Ishikawa (cell line): ENCODE measurements around the gene CCM2.

Experiments used
- CEBPB ChIP-seq: IDR thresholded peaks from 2 replicates; pipeline ENCODE4 v1.6.1; 2012
- CREB1 ChIP-seq: IDR thresholded peaks from 2 replicates; pipeline ENCODE4 v1.6.1; 2012; ENCODE audit warnings: low read depth
- EP300 ChIP-seq: IDR thresholded peaks from 2 replicates; pipeline ENCODE4 v1.6.1; 2012; ENCODE audit warnings: borderline replicate concordance
- FOXM1 ChIP-seq: IDR thresholded peaks from 2 replicates; pipeline ENCODE4 v1.6.1; 2012; ENCODE audit warnings: low read depth, borderline replicate concordance
- NFIC ChIP-seq: IDR thresholded peaks from 2 replicates; pipeline ENCODE4 v1.6.1; 2012
- RAD21 ChIP-seq: IDR thresholded peaks from 2 replicates; pipeline ENCODE4 v1.6.1; 2012; ENCODE audit warnings: low read depth
- REST ChIP-seq: IDR thresholded peaks from 2 replicates; pipeline ENCODE4 v1.6.1; 2012; ENCODE audit warnings: low read depth, mild to moderate bottlenecking
- TAF1 ChIP-seq: IDR thresholded peaks from 2 replicates; pipeline ENCODE4 v1.6.1; 2012; ENCODE audit warnings: low read depth, mild to moderate bottlenecking
- TEAD4 ChIP-seq: IDR thresholded peaks from 2 replicates; pipeline ENCODE4 v1.6.1; 2012
- YY1 ChIP-seq: IDR thresholded peaks from 2 replicates; pipeline ENCODE4 v1.6.1; 2012; ENCODE audit warnings: low read depth
- ZBTB7A ChIP-seq: IDR thresholded peaks from 2 replicates; pipeline ENCODE4 v1.6.1; 2012; ENCODE audit warnings: low read depth
- TF ChIP-seq, protein P1 (sequence below): IDR thresholded peaks from 2 replicates; pipeline ENCODE4 v1.6.1; 2012
- TF ChIP-seq, protein P2 (sequence below): IDR thresholded peaks from 2 replicates; pipeline ENCODE4 v1.6.1; 2012

GRCh38 chr7:45054442-45054841 lies 54.4 kb downstream of the CCM2 start:
- TF ChIP-seq NFIC (no peak), TAF1 (no peak), CEBPB (no peak), EP300 (no peak), REST (no peak), CREB1 (no peak), FOXM1 (no peak), RAD21 (no peak), TEAD4 (no peak), ZBTB7A (no peak), YY1 (no peak)
- TF ChIP-seq, protein P1, sequence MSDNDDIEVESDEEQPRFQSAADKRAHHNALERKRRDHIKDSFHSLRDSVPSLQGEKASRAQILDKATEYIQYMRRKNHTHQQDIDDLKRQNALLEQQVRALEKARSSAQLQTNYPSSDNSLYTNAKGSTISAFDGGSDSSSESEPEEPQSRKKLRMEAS = no peak
- TF ChIP-seq, protein P2, sequence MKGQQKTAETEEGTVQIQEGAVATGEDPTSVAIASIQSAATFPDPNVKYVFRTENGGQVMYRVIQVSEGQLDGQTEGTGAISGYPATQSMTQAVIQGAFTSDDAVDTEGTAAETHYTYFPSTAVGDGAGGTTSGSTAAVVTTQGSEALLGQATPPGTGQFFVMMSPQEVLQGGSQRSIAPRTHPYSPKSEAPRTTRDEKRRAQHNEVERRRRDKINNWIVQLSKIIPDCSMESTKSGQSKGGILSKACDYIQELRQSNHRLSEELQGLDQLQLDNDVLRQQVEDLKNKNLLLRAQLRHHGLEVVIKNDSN = no peak
